Cardiac muscle cell (in vitro differentiated cells and primary cell): ENCODE results near the gene TSHZ1. TPM values are rescaled to one million over a fixed set of nuclear protein-coding genes. Genes with fewer than 3 reads are reported as not detected.

Experiments
- DNase-seq, 2 donors: peaks; one replicate each; pipeline versions ENCODE4 v3.0.0 to v3.0.0-alpha.2; 2010 to 2017; ENCODE audit warnings: low read depth in 1 of 2, low spot score in 1 of 2
- H3K27ac ChIP-seq: fragments of 200-600 bp; sonication (generic); 2 replicates; pipeline ENCODE4 v1.5.1; 2016
- H3K27me3 ChIP-seq: fragments of 200-600 bp; sonication (generic); 2 replicates; pipeline ENCODE4 v1.6.0; 2016; ENCODE audit warnings: control low read depth
- H3K36me3 ChIP-seq: fragments of 200-600 bp; sonication (generic); 2 replicates; pipeline ENCODE4 v1.5.1; 2016; ENCODE audit warnings: control low read depth
- H3K4me1 ChIP-seq: fragments of 200-600 bp; sonication (generic); 2 replicates; pipeline ENCODE4 v1.8.1; 2017; ENCODE audit warnings: low read depth, mild to moderate bottlenecking, mixed run types
- H3K4me3 ChIP-seq: fragments of 200-600 bp; sonication (generic); 2 replicates; pipeline ENCODE4 v1.5.1; 2016; ENCODE audit warnings: mild to moderate bottlenecking
- H3K9me3 ChIP-seq: fragments of 200-600 bp; sonication (generic); 2 replicates; pipeline ENCODE4 v1.5.1; 2017; ENCODE audit warnings: low read depth, mild to moderate bottlenecking, control low read depth
- polyA plus RNA-seq: library from polyadenylated mRNA; unstranded; fragments of >200 nt; fragmentation: Nextera tagmentation; extraction: Ambion mirVana; gene quantifications from 2 replicates; pipeline ENCODE4 v1.2.1, GENCODE V29; 2016
- total RNA-seq: library from RNA; depleted of rRNA; stranded (reverse); fragments of >200 nt; gene quantifications from 2 replicates; pipeline ENCODE4 v1.2.3, GENCODE V29; 2016
- TF ChIP-seq, protein P1 (sequence below): IDR thresholded peaks from 2 replicates; pipeline ENCODE4 v1.5.1; 2012; ENCODE audit warnings: low read depth, mild to moderate bottlenecking, low read length

TSHZ1 gene
- total and polyA plus RNA-seq, 2 experiments from 2014 or later: 6.5 to 13.5 TPM

DNA sequence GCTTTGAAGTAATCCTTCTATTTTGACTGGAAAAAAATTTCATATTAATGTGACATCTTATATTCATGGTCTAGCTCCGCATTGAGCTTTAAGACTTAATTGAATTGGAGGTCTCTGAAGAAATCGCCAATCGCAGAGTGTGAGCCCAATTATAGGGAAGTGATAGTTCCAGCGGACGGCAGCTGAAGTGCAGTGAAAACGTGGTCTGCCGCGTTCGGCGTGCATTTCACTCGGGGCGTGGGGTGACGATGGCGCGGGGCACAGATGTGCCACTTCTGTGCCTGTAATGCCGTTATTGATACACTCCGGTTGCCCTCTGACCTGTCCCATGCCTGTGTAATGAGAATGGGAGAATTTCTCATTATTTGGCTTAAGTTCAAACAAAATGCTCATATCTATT is 106.7 kb downstream of the TSHZ1 start:
- no peak overlapping the region for H3K4me3 ChIP-seq
- H3K27me3 ChIP-seq: no peaks in the 10 kb centered on the region
- no peak for DNase-seq
- no peak overlapping the region for H3K27ac ChIP-seq
- no peaks in the 10 kb centered on the region for H3K36me3 ChIP-seq
- no peaks in the 10 kb centered on the region for H3K4me1 ChIP-seq
- H3K9me3 ChIP-seq: no peaks in the 10 kb centered on the region
- TF ChIP-seq, protein P1, sequence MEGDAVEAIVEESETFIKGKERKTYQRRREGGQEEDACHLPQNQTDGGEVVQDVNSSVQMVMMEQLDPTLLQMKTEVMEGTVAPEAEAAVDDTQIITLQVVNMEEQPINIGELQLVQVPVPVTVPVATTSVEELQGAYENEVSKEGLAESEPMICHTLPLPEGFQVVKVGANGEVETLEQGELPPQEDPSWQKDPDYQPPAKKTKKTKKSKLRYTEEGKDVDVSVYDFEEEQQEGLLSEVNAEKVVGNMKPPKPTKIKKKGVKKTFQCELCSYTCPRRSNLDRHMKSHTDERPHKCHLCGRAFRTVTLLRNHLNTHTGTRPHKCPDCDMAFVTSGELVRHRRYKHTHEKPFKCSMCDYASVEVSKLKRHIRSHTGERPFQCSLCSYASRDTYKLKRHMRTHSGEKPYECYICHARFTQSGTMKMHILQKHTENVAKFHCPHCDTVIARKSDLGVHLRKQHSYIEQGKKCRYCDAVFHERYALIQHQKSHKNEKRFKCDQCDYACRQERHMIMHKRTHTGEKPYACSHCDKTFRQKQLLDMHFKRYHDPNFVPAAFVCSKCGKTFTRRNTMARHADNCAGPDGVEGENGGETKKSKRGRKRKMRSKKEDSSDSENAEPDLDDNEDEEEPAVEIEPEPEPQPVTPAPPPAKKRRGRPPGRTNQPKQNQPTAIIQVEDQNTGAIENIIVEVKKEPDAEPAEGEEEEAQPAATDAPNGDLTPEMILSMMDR: no peak

GRCh38 chr18:75317703-75318102 is 107.1 kb downstream of the TSHZ1 start:
- H3K4me1 ChIP-seq: no peaks in the 10 kb centered on the region
- no peak for DNase-seq
- TF ChIP-seq, protein P1: no peak
- no peaks in the 10 kb centered on the region for H3K9me3 ChIP-seq
- H3K4me3 ChIP-seq: no peak overlapping the region
- H3K36me3 ChIP-seq: no peaks in the 10 kb centered on the region
- H3K27me3 ChIP-seq: no peaks in the 10 kb centered on the region
- H3K27ac ChIP-seq: no peak overlapping the region

- no peaks in the 10 kb centered on the region for H3K9me3 ChIP-seq
- no peaks in the 10 kb centered on the region for H3K27me3 ChIP-seq
- H3K4me3 ChIP-seq: no peak overlapping the region
- no peaks in the 10 kb centered on the region for H3K4me1 ChIP-seq
- DNase-seq: no peak
- TF ChIP-seq, protein P1: no peak
- H3K36me3 ChIP-seq: no peaks in the 10 kb centered on the region
- no peak overlapping the region for H3K27ac ChIP-seq
Observed at GRCh38 chr18:75319905-75320304, 109.3 kb downstream of the TSHZ1 start.

DNA sequence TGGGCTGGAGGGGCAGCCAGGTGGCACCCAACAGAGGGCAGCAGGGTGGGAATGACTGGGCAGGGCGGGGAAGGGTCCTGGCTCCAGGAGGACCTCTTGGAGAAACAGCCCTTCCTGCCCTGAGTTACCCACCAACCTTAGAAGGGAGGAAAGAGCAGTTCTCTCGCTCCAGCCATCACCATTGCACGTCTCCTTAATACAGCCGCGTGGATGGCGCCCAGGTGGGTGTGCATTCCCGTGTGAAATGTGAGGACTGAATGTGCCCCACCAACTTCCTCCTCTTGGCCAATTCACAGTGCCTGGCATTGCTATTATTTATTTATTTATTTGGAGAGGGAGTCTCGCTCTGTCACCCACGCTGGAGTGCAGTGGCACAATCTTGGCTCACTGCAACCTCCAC is 109.9 kb downstream of the TSHZ1 start:
- Histone ChIP-seq H3K36me3 (no peaks in the 10 kb centered on the region), H3K4me3 (no peak overlapping the region), H3K4me1 (no peaks in the 10 kb centered on the region), H3K27me3 (no peaks in the 10 kb centered on the region), H3K27ac (no peak overlapping the region), H3K9me3 (no peaks in the 10 kb centered on the region)
- TF ChIP-seq, protein P1: no peak
- no peak for DNase-seq

- no peaks in the 10 kb centered on the region for H3K4me1 ChIP-seq
- no peaks in the 10 kb centered on the region for H3K27me3 ChIP-seq
- H3K36me3 ChIP-seq: no peaks in the 10 kb centered on the region
- H3K27ac ChIP-seq: no peak overlapping the region
- DNase-seq: no peak
- no peaks in the 10 kb centered on the region for H3K9me3 ChIP-seq
- TF ChIP-seq, protein P1: no peak
- H3K4me3 ChIP-seq: no peak overlapping the region
Observed at GRCh38 chr18:75321431-75321830, 110.8 kb downstream of the TSHZ1 start.

- no peak overlapping the region for H3K4me3 ChIP-seq
Observed at GRCh38 chr18:75322206-75322605, 111.6 kb downstream of the TSHZ1 start.

More at GRCh38 chr18:75322206-75322605, 111.6 kb downstream of the TSHZ1 start:
- TF ChIP-seq, protein P1: no peak
- H3K4me1 ChIP-seq: no peaks in the 10 kb centered on the region
- no peak overlapping the region for H3K27ac ChIP-seq
- DNase-seq: no peak
- H3K27me3 ChIP-seq: no peaks in the 10 kb centered on the region
- H3K36me3 ChIP-seq: no peaks in the 10 kb centered on the region
- no peaks in the 10 kb centered on the region for H3K9me3 ChIP-seq
